ENCODE results near the gene NSF.

NSF gene

GRCh38 chr17:46732160-46732559 is 141.7 kb downstream of the NSF start:
- no peak overlapping the region for H3K4me3 ChIP-seq (ENCODE audit: low read depth, low read length)
- in situ Hi-C loops (cut with HindIII; ENCODE audit: low sequenced_read_pairs): no loop called here
- DNase-seq (ENCODE audit: low read depth, low spot score): no peak
- no peak for TF ChIP-seq CTCF (IDR thresholded peaks at IDR 0.05; ENCODE audit: low read depth, low read length)

- in situ Hi-C loops (cut with HindIII; ENCODE audit: low sequenced_read_pairs): no loop called here
- TF ChIP-seq CTCF (IDR thresholded peaks at IDR 0.05; ENCODE audit: low read depth, low read length): no peak
- DNase-seq (ENCODE audit: low read depth, low spot score): peak; percentile 10
- H3K4me3 ChIP-seq (ENCODE audit: low read depth, low read length): no peak overlapping the region
These were observed 142.4 kb downstream of the NSF start for GRCh38 chr17:46732754-46733398.

GRCh38 chr17:46733837-46734475 is 143.5 kb downstream of the NSF start:
- in situ Hi-C loops (cut with HindIII; ENCODE audit: low sequenced_read_pairs): no loop called here
- TF ChIP-seq CTCF (IDR thresholded peaks at IDR 0.05; ENCODE audit: low read depth, low read length): no peak
- DNase-seq (ENCODE audit: low read depth, low spot score): peak; percentile 36
- H3K4me3 ChIP-seq (ENCODE audit: low read depth, low read length): no peak overlapping the region

DNA sequence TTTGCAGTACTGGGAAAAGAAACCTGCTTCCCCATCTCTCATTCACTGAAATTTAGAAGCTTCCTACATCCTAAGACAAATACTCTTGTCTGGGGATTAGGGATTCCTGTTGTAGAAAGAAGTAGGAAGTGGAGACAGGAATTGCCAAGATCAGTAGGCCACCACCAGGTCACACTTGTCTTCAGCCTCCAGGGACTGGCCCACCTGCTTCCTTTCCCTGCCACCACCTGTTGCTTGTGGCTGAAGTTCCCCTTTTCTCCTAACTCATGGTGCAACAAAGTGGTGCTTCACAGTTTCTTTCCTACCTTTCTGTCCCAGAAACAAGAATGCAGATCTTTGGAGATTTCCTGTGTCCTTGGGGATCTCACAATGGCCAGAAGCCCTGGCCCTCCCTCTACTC is 145.6 kb downstream of the NSF start:
- no peak for TF ChIP-seq CTCF (IDR thresholded peaks at IDR 0.05; ENCODE audit: low read depth, low read length)
- H3K4me3 ChIP-seq (ENCODE audit: low read depth, low read length): no peak overlapping the region
- in situ Hi-C loops (cut with HindIII; ENCODE audit: low sequenced_read_pairs): no loop called here
- no peak for DNase-seq (ENCODE audit: low read depth, low spot score)

DNA sequence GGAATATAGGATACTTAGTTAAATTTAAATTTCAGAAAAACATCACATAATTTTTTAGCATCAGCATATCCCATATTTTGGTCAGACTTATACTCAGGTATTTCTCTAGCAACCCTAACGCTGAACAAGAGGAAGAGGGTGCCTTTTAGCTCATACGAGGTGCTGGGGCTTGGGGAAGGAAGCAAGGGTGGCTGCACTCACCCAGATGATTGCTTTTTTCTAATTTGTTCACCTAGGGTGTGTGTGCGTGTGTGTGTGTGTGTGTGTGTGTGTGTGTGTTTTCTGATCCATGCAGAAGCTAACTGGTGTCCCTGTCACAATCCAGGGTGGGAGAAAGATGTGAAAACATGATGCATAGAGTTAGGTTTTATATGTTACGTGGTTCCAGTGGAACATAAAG is 146.9 kb downstream of the NSF start:
- no peak for TF ChIP-seq CTCF (IDR thresholded peaks at IDR 0.05; ENCODE audit: low read depth, low read length)
- in situ Hi-C loops (cut with HindIII; ENCODE audit: low sequenced_read_pairs): no loop called here
- H3K4me3 ChIP-seq (ENCODE audit: low read depth, low read length): no peak overlapping the region
- DNase-seq (ENCODE audit: low read depth, low spot score): no peak

GRCh38 chr17:46738544-46738943 is 148.1 kb downstream of the NSF start:
- in situ Hi-C loops (cut with HindIII; ENCODE audit: low sequenced_read_pairs): no loop called here
- no peak for TF ChIP-seq CTCF (IDR thresholded peaks at IDR 0.05; ENCODE audit: low read depth, low read length)
- no peak for DNase-seq (ENCODE audit: low read depth, low spot score)

More at GRCh38 chr17:46738544-46738943, 148.1 kb downstream of the NSF start:
- no peak overlapping the region for H3K4me3 ChIP-seq (ENCODE audit: low read depth, low read length)

Measured in astrocyte of the spinal cord (primary cell).